ENCODE results near the gene MAPKAP1. TPM values are rescaled to one million over a fixed set of nuclear protein-coding genes. Genes with fewer than 3 reads are reported as not detected.

The MAPKAP1 gene
- total RNA-seq, 2 experiments from 2014 or later = 66.2 to 78.8 TPM

GRCh38 chr9:125681657-125682056 lies 25.4 kb downstream of the MAPKAP1 start:
- intact Hi-C loops (cut with micrococcal nuclease; ENCODE audit: unreplicated experiment) = no loop called here
- H3K79me2 ChIP-seq (ENCODE audit: insufficient read depth, low read depth, low read length) = 0 out of 2 replicates have a peak, but pooled peaks cover 6% of the 10 kb centered on the region
- CTCF ChIA-PET (ENCODE audit: unreplicated experiment) = no interaction called here

GRCh38 chr9:125681086-125681622 lies 25.9 kb downstream of the MAPKAP1 start:
- intact Hi-C loops (cut with micrococcal nuclease; ENCODE audit: unreplicated experiment) = no loop called here
- Histone ChIP-seq H3K4me1 (ENCODE audit: insufficient read depth, low read length, poor library complexity, severe bottlenecking) (no peaks in the 10 kb centered on the region), H4K20me1 (ENCODE audit: insufficient read depth, low read length) (peaks cover 17% of the 10 kb centered on the region), H3K27ac (ENCODE audit: low read depth, low read length, poor library complexity, severe bottlenecking) (no peak overlapping the region), H2AFZ (ENCODE audit: low read length) (no peak overlapping the region), H3K36me3 (ENCODE audit: insufficient read depth, low read length) (no peaks in the 10 kb centered on the region), H3K4me3 (ENCODE audit: low read depth, low read length, poor library complexity, severe bottlenecking) (no peak overlapping the region), H3K9me3 (ENCODE audit: low read length) (no peaks in the 10 kb centered on the region), H3K79me2 (ENCODE audit: insufficient read depth, low read depth, low read length) (0 out of 2 replicates have a peak, but pooled peaks cover 6% of the 10 kb centered on the region), H3K9me2 (ENCODE audit: insufficient read depth, low read length) (no peaks in the 10 kb centered on the region), H3K4me2 (ENCODE audit: low read length) (no peak overlapping the region)
- TF ChIP-seq EZH2phosphoT487 (IDR thresholded peaks at IDR 0.05; ENCODE audit: borderline replicate concordance, low read depth, low read length) (no peak), CTCF (conservative IDR thresholded peaks at IDR 0.05; ENCODE audit: low read length) (no peak)
- POLR2A ChIA-PET = interaction anchor here (0.7 to 1.2 kb wide), 3 partner anchors 11 to 48 kb away, joined by 3 to 5 read pairs (median 3); no protein-coding TSS in a partner anchor
- CTCF ChIA-PET (ENCODE audit: unreplicated experiment) = no interaction called here
- no TSS peak for BruUV-seq (replicated peaks)
- DNase-seq (ENCODE audit: low spot score) = no peak

More at GRCh38 chr9:125681657-125682056, 25.4 kb downstream of the MAPKAP1 start:
- H3K4me1 ChIP-seq (ENCODE audit: insufficient read depth, low read length, poor library complexity, severe bottlenecking) = no peaks in the 10 kb centered on the region
- DNase-seq (ENCODE audit: low spot score) = no peak
- H3K9me3 ChIP-seq (ENCODE audit: low read length) = no peaks in the 10 kb centered on the region
- no TSS peak for BruUV-seq (replicated peaks)
- POLR2A ChIA-PET = interaction anchor here (1.2 kb wide), 1 partner anchor 23 kb away, joined by 3 read pairs; no protein-coding TSS in a partner anchor
- H4K20me1 ChIP-seq (ENCODE audit: insufficient read depth, low read length) = peaks cover 12% of the 10 kb centered on the region
- H3K27ac ChIP-seq (ENCODE audit: low read depth, low read length, poor library complexity, severe bottlenecking) = no peak overlapping the region
- no peaks in the 10 kb centered on the region for H3K36me3 ChIP-seq (ENCODE audit: insufficient read depth, low read length)
- no peak overlapping the region for H3K4me2 ChIP-seq (ENCODE audit: low read length)
- H3K4me3 ChIP-seq (ENCODE audit: low read depth, low read length, poor library complexity, severe bottlenecking) = no peak overlapping the region
- no peak for TF ChIP-seq EZH2phosphoT487 (IDR thresholded peaks at IDR 0.05; ENCODE audit: borderline replicate concordance, low read depth, low read length)
- no peak for TF ChIP-seq CTCF (conservative IDR thresholded peaks at IDR 0.05; ENCODE audit: low read length)
- no peaks in the 10 kb centered on the region for H3K9me2 ChIP-seq (ENCODE audit: insufficient read depth, low read length)
- H2AFZ ChIP-seq (ENCODE audit: low read length) = no peak overlapping the region

GRCh38 chr9:125680445-125680844 lies 26.6 kb downstream of the MAPKAP1 start:
- Histone ChIP-seq H4K20me1 (ENCODE audit: insufficient read depth, low read length) (peaks cover 18% of the 10 kb centered on the region), H3K36me3 (ENCODE audit: insufficient read depth, low read length) (no peaks in the 10 kb centered on the region), H3K4me1 (ENCODE audit: insufficient read depth, low read length, poor library complexity, severe bottlenecking) (no peaks in the 10 kb centered on the region), H3K4me3 (ENCODE audit: low read depth, low read length, poor library complexity, severe bottlenecking) (no peak overlapping the region), H2AFZ (ENCODE audit: low read length) (no peak overlapping the region), H3K79me2 (ENCODE audit: insufficient read depth, low read depth, low read length) (0 out of 2 replicates have a peak, but pooled peaks cover 6% of the 10 kb centered on the region), H3K9me2 (ENCODE audit: insufficient read depth, low read length) (no peaks in the 10 kb centered on the region), H3K9me3 (ENCODE audit: low read length) (no peaks in the 10 kb centered on the region), H3K27ac (ENCODE audit: low read depth, low read length, poor library complexity, severe bottlenecking) (no peak overlapping the region), H3K4me2 (ENCODE audit: low read length) (no peak overlapping the region)
- ChIA-PET CTCF (ENCODE audit: unreplicated experiment) (no interaction called here), POLR2A (interaction anchor here (0.7 to 1.2 kb wide), 3 partner anchors 10 to 48 kb away, joined by 3 to 5 read pairs (median 3); no protein-coding TSS in a partner anchor)
- intact Hi-C loops (cut with micrococcal nuclease; ENCODE audit: unreplicated experiment) = no loop called here
- BruUV-seq (replicated peaks) = no TSS peak
- DNase-seq (ENCODE audit: low spot score) = no peak
- TF ChIP-seq EZH2phosphoT487 (IDR thresholded peaks at IDR 0.05; ENCODE audit: borderline replicate concordance, low read depth, low read length) (no peak), CTCF (conservative IDR thresholded peaks at IDR 0.05; ENCODE audit: low read length) (no peak)
